Measurements from ENCODE around the gene PDK2.

The PDK2 gene

GRCh38 chr17:50094753-50095619 lies at the start of gene PDK2:
PDK2 (plus strand) TSS chr17:50095351; CDS start chr17:50095436, 85 bp downstream.
- DNase-seq (ENCODE audit: low read depth): peak; percentile 95

- DNase-seq (ENCODE audit: low read depth): no peak
Measured at GRCh38 chr17:50046179-50046578, 49.0 kb upstream of the PDK2 start.

GRCh38 chr17:50046667-50047066 lies 48.5 kb upstream of the PDK2 start:
- DNase-seq (ENCODE audit: low read depth): no peak

GRCh38 chr17:50047083-50047482 lies 48.1 kb upstream of the PDK2 start:
- DNase-seq (ENCODE audit: low read depth): no peak

DNA sequence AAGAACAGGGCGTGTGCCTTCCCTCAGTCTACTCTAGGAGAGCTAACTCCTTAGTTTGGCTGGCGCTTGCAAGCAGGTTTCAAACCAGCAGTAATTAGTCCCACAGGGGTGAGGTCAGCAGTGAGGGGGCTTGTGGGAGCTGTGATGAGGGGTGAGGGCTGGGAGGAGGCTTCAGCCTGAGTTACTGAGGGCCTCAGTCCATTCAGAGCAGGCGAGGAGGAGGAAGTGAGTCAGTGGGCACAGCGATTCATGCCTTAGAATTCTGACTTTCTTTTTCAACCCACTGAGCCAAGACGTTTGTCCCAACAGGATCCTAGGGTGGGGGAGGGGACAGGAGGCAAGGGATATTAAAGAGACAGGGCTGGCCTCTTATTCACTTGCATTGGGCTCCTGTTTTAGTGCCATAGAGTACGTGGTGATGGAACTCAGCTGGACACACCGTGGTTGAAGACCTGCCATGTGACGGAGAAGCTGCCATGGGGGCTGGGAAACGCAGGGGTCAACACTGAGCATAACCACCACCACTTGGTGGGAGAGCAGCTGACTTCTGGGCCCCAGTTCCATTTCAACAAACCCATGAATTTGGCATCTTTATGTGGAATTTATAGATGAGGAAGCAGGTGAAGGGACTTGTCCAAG lies 47.5 kb upstream of the PDK2 start:
- DNase-seq (ENCODE audit: low read depth): peak; percentile 28

DNA sequence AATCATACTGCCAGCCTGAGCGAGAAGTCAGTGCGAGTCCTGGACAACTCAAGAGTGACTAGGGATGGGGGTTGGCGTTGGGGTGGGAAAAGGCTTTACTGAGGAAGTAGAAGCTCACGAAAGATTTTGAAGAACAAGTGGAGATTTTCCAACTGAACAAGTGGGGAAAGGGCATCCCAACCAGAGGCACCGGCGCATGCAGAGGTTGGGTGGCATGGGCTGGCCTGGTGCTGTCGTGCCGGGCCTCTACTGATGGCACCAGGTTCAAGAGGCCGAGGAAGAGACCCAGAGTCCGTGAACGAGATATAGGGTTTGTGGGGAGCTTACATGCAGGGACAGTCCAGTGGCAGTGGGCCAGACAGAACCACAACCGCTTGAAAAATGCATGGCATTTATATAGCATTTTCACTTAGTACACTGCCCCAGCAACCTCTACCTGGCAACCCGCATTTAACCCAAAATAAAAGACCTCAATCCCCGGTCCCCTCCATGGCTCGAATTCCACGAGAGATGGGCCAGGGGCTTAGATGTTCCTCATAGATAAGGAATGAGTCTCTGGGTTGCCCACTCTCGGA lies 46.9 kb upstream of the PDK2 start:
- no peak for DNase-seq (ENCODE audit: low read depth)

- DNase-seq (ENCODE audit: low read depth): no peak
Measured at GRCh38 chr17:50048988-50049387, 46.2 kb upstream of the PDK2 start.

- DNase-seq (ENCODE audit: low read depth): no peak
Measured at GRCh38 chr17:50049636-50050035, 45.5 kb upstream of the PDK2 start.

DNA sequence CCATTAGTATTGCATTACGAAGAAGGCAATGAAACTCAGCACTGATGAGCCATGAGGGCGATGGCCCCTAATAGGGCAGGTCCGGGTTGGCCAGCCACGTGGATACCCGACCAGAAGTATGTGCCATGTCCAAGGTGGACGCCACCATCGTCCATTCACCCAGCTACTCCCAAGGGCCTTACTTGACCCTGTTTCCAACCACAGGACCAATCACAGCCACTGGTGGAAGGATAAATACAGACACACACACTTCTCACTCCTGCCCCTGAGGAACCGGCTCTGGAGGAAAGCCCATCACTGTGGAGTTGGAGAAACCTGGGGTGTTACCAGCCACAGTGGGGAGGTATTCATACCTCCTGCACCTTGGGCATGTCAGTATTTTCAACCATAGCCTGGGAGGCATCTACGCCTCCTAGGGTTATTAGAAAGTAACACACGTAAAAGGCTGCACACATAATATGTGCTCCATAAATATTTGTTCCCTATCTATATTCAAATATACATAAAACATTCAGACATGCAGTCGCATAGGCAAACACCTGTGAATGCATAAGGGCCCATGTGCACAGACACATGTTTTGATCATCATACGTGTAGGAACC lies 44.6 kb upstream of the PDK2 start:
- no peak for DNase-seq (ENCODE audit: low read depth)

GRCh38 chr17:50051082-50051576 lies 44.0 kb upstream of the PDK2 start:
- DNase-seq (ENCODE audit: low read depth): peak; percentile 78

GRCh38 chr17:50051606-50052005 lies 43.5 kb upstream of the PDK2 start:
- DNase-seq (ENCODE audit: low read depth): no peak

DNA sequence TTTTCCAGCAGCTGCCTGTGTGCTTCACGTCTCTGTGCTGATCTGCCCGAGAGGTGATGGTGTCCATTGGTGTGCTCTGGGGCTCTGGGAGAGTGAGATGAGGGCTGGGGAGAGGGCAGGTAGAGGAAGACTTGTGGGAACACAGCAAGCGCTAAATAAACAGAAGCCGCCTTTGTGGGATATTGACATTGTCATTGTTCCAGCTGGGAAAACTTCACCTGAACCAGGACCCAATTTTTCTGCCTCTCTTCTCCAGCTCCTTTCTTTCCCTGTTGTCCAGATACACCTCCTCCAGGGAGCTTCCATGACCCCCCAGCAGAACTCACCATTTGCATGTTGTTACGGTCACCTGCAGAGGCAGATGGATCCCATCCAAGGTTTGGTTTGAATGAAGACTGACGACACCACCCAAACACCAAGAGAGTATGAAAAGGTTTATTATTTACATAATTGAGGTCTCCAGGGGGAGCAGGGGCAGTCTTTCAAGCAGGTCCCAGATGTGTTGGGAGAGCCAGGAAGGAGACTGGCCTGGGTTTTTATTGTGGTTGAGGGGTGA lies 42.8 kb upstream of the PDK2 start:
- no peak for DNase-seq (ENCODE audit: low read depth)

DNA sequence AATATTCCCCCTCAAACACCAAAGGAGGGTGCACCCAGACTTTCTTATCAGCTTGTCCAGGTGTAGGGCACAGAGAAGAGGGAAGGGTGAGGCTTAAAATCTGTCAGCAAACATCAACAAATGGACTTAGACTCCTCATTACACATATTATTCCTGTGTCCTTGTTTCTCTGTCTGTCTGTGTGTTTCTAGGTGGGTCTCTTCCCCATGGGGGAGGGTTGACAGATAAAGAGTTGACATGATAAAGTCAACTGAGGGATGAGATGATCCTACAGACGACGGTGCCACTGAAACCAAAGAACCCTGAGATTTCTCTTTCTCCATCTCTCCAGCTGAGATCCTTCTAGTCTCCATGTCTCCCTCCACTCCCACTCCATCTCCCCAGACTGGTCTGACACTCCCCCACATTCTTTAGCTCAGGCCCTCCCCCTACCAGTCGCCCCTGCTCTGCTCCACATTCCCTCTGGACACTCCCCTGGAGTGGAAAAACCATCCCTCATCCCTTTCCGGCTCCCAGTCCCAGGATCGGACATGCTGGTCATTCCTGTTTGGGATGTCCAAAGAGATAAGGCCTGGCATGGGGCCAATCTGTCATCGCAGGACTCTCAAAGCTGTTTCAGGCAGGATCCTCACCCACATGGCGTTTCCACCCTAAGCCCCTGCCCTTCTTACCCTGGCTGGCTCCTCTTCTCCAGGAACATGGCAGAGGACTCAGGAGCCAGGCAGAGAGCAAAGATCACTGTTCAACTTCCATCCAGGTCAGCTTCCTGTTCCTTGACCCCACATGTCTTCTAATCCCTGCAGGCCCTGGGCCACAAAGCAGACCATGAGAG lies 42.1 kb upstream of the PDK2 start:
- DNase-seq (ENCODE audit: low read depth): no peak

- no peak for DNase-seq (ENCODE audit: low read depth)
Measured at GRCh38 chr17:50053654-50053960, 41.5 kb upstream of the PDK2 start.

DNA sequence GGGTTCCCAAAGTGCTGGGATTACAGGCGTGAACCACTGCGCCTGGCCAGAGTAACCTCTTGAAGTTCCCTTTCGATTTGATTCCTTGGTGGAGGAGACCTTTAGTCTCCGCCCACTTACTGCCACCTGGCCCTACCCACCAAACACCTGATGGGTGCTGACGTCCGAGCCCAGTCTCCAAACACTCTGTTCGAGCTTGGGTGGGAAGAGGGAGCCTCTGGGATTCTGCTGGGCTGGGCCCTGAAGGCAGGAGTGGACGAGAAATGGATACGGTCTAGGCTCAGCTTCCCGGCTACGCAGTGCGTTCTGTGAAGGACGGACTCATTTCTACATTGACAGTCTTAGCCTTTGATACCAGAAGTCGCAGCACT lies 40.1 kb upstream of the PDK2 start:
- DNase-seq (ENCODE audit: low read depth): no peak

DNA sequence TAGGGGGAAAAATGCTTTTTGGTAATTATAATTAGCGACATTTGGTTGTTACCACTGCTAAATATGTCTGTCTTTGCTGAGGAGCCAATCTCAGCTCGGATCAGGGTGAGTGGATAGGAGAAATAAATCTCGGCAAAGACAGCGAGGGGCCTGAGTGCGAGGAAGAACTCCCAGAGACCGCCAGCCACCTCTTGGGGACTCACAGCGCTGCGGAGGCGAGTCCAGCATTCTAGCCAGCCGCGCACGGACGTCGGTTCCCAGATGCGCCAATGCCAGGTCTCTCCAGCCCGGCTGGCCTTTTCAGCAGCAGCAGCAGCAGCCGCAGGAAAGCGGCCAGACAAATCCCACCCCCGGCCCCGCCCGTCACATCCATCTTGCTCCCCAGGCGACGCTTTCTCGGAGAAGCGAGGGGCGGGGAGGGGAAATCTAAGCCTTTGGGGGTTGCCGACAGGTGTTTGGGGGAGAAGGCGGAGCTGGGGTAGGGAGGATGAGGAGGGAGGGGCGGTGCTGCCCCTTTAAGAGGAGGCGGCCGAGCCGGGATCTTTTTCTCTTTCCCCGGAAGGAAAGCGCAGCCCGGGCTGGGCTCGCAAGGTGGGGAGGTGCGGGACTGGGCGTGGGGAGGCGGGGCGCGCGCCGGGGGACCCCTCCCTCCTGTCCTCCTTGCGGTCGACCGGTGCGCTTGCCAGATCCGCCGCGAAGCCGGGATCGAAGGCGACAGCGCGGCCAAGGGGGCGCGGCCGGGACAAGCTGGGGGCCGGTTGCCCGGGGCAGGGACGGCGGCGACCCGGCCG lies 39.5 kb upstream of the PDK2 start, which contains the start of gene ITGA3:
ITGA3 (plus strand) TSS at position 685 of the 791 bp plus-strand sequence. CDS start 330 bp downstream, outside the sequence.
- DNase-seq (ENCODE audit: low read depth): peak; percentile 54

- peak; percentile 72 for DNase-seq (ENCODE audit: low read depth)
Measured at GRCh38 chr17:50056217-50056960, 38.8 kb upstream of the PDK2 start.

GRCh38 chr17:50056961-50057330 lies 38.2 kb upstream of the PDK2 start:
- no peak for DNase-seq (ENCODE audit: low read depth)

DNA sequence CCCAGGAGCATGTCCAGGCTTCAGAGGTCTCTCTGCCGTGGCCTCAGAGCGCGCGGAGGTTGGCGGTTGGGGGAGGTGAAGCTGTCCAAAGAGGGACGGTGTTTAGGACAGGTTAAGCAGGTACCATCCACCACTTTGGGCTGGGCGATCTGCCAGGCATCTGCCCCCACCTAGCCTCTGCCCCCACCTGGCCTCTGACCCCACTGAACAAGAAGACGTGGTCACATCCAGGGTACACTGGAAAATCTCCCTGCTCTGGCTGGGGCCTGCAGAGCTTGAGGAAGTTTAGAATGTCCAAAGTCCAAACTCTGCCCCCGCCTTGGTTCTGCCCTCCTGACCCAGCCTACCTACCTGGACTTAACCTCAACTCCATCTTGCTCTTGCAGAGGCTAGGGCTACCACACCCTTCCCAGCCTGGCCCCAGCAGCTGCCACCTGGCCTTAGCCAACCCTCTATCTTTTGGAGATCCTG lies 37.6 kb upstream of the PDK2 start:
- DNase-seq (ENCODE audit: low read depth): no peak
